OCI-LY1 (cell line): Measurements from ENCODE around the gene HYAL3.

Experiments
- CTCF ChIP-seq: fragments of 200-600 bp; sonication (generic), shearing (Covaris generic); IDR thresholded peaks from 2 replicates; pipeline ENCODE4 v1.5.1; 2017; ENCODE audit warnings: mild to moderate bottlenecking, antibody characterized with exemption, low read length, moderate library complexity, mixed read lengths
- EZH2 ChIP-seq: fragments of 200-600 bp; sonication (generic), shearing (Covaris generic); IDR thresholded peaks from 2 replicates; pipeline ENCODE4 v1.8.0; 2017; ENCODE audit warnings: borderline replicate concordance, mixed run types, mild to moderate bottlenecking, antibody characterized with exemption, low read length, moderate library complexity, mixed read lengths

GRCh38 chr3:50324351-50325112, 25.3 kb upstream of the HYAL3 start:
- peak; percentile 90 for TF ChIP-seq CTCF
- no peak for TF ChIP-seq EZH2
